ENCODE results near the gene MCEMP1.

DNA sequence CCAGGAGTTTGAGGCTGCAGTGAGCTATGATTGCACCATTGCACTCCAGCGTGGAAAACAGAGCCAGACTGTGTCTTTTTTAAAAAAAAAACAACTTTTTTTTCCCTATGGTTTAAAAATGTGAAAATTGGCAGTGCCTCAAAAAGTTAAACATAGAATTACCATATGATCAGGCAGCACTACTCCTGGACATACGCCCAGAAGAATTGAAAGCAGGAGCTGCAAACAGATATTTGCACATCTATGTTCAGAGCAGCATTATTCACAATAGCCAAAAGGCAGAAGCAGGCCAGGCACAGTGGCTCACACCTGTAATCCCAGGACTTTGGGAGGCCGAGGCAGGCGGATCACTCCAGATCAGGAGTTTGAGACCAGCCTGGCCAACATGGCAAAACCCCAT is 11.8 kb upstream of the MCEMP1 start:
- TF ChIP-seq, protein P1, sequence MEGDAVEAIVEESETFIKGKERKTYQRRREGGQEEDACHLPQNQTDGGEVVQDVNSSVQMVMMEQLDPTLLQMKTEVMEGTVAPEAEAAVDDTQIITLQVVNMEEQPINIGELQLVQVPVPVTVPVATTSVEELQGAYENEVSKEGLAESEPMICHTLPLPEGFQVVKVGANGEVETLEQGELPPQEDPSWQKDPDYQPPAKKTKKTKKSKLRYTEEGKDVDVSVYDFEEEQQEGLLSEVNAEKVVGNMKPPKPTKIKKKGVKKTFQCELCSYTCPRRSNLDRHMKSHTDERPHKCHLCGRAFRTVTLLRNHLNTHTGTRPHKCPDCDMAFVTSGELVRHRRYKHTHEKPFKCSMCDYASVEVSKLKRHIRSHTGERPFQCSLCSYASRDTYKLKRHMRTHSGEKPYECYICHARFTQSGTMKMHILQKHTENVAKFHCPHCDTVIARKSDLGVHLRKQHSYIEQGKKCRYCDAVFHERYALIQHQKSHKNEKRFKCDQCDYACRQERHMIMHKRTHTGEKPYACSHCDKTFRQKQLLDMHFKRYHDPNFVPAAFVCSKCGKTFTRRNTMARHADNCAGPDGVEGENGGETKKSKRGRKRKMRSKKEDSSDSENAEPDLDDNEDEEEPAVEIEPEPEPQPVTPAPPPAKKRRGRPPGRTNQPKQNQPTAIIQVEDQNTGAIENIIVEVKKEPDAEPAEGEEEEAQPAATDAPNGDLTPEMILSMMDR (conservative IDR thresholded peaks at IDR 0.05 in 1 of 2, IDR thresholded peaks at IDR 0.05 in 1 of 2; ENCODE audit: extremely low read depth in 1 of 2, insufficient read depth in 1 of 2, low read depth in 1 of 2, low read length in 2 of 2), result no peak
- no peak for TF ChIP-seq EZH2 (IDR thresholded peaks at IDR 0.05; ENCODE audit: borderline replicate concordance, low read length)

All from mammary epithelial cell (primary cell).